Measurements from ENCODE around the gene DPP6.
"Not testable (repeated sequence)": the region's sequence is repeated elsewhere in the genome, so short reads cannot be mapped to it uniquely, and the experiment has no call there.

DPP6 gene

GRCh38 chr7:154151306-154151705 is 99.1 kb downstream of the DPP6 start:
- DNase-seq: not testable (repeated sequence)

GRCh38 chr7:154155928-154156327 is 103.7 kb downstream of the DPP6 start:
- DNase-seq: not testable (repeated sequence)

DNA sequence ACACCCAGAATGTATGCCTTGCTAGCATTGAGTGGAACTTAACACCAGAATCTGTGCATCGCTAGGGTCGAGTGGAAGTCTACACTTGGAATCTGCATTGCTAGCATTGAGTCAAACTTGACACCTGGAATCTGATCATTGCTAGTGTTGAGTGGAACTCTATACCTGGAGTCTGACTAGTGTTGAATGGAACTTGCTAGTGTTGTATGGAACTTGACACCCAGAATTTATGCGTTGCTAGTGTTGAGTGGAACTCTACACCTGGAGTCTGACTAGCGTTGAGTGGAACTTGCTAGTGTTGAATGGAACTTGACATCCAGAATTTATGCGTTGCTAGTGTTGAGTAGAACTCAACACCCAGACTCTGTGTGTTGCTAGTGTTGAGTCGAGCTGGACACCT is 110.7 kb downstream of the DPP6 start:
- DNase-seq: not testable (repeated sequence)

- DNase-seq: not testable (repeated sequence)
Measured at GRCh38 chr7:154163642-154164041, 111.4 kb downstream of the DPP6 start.

- no peak for DNase-seq
Measured at GRCh38 chr7:154167051-154167450, 114.9 kb downstream of the DPP6 start.

DNA sequence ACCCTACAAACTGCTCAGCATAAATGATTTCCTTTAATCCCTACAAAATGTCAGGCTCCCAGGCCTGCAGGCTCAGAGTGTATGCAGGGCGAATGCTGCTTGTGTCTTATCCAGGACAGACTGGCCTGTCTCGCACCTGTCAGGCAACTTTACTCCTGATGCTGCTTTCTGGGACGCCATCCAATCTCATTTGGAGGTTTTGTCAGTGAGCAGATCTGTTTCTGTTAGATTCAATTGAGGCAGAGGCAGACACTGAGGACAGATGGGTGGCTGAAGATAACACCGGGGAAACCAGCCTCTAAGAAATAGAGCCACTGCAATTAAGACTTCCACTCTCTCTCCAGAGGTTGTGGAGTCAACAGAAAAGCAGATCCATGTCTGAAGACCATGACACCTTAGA is 115.6 kb downstream of the DPP6 start:
- DNase-seq: no peak

GRCh38 chr7:154171422-154171821 is 119.2 kb downstream of the DPP6 start:
- no peak for DNase-seq

DNA sequence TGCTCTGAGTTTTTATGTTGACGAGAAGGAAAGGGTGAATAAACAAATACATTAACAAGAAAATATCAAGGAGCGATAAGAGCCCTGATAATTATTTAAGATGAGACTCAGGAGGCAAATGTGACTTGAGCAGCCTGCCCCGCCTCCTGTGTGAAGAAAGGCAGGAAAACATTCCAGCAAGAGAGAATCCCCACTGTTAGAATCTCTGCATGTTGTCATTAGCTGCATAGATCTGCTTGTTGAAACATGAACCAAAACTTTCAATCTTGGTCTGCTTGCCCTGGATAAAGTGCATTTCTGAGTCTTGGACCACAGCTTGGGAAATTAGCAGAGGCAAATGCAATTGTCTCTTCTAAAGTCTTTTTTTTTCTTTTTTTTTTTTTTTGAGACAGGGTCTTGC is 120.0 kb downstream of the DPP6 start:
- no peak for DNase-seq

GRCh38 chr7:154177584-154177983 is 125.4 kb downstream of the DPP6 start:
- DNase-seq: no peak

DNA sequence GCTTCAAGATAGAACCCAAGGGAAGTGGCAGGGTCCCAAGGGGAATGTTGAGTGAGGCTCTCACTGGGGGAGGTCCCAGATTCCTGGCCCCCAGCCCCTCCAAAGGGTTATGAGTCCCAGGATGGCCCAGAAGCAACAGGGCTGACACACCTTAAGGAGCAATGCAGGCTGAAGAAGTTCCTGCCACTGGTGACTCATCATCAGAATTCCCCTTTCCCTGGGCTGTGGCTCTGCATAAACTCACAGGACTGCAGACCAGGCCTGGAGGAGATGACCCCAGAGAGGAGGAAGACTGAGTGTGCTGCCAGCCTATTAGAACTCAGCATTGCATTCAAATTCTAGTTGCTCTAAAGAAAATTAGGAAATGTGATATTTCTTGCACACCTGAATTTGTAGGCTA is 126.7 kb downstream of the DPP6 start:
- DNase-seq: no peak

GRCh38 chr7:154183482-154183881 is 131.3 kb downstream of the DPP6 start:
- DNase-seq: no peak

- no peak for DNase-seq
Measured at GRCh38 chr7:154183946-154184345, 131.7 kb downstream of the DPP6 start.

DNA sequence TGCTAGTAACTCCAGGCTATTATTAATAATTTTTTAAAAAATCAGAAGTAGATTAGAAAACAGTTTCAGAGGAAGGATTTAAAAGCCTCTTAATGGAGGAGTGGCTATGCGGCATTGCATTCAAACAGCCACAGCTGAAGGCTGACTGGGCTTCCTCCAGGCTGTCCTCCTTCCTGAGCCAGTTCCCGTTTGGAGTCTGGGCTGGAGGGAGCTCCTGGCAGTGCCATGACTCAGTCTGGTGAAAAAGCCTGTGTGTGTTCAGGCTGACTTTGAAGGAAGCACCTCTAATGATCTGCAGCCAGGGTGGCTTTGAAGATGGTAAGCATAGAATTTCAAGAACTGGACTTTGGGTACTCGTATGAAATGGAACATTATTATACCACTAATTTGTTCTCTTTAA is 134.6 kb downstream of the DPP6 start:
- DNase-seq: no peak

GRCh38 chr7:154188330-154188729 is 136.1 kb downstream of the DPP6 start:
- DNase-seq: no peak

- DNase-seq: no peak
Measured at GRCh38 chr7:154195266-154195665, 143.1 kb downstream of the DPP6 start.

DNA sequence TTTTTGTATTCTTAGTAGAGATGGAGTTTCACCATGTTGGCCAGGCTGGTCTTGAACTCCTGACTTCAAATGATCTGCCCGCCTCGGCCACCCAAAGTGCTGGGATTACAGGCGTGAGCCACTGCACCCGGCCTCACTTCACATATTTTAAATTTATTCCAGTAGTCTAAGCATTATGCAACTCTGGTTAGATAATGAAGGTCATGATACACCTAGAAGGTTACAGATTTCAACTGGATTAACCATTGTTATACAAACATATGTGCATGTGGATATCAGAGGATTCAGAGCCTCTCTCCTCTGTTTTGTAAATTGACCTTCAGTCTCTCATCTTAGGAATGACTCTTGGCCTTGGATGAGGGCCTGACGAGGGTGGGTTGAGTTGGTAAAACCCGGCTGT is 146.3 kb downstream of the DPP6 start:
- no peak for DNase-seq

DNA sequence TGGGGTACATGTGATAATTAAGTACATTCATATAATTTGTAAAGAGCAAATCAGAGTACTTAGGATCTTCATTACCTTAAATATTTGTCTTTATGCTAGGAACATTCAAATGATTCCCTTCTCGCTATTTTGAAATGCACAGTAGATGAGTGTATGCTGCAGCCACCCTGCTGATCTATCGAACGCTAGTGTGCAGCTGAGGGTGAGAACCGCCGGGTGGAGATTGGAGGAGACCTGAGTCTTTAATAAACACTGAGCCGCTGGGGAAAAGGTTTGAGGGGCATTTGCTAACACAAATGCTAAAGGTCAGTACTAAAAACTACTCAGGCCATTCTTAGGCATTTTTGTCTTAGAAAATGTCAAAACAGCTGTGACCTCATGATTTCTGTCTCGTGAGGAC is 148.0 kb downstream of the DPP6 start:
- no peak for DNase-seq

DNA sequence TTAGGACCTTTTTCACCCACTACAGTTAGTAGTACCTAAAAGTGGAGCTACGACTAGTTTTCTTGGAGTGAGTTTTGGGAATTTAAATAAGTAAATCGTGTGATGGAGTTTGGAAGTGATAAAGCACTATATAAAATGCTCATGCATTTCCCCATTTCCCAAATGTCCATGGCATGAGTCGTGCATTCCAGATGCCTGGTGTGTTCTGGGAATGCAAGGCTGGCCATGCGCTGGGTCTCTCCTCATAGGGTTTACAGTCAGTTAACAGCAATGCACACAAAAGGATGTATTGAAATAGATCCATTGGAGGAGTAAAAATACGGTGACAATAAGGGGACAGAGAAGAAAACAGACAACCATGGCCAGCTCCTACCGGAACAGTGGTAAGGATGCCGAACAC is 149.8 kb downstream of the DPP6 start:
- no peak for DNase-seq

- DNase-seq: no peak
Measured at GRCh38 chr7:154204046-154204445, 151.8 kb downstream of the DPP6 start.

DNA sequence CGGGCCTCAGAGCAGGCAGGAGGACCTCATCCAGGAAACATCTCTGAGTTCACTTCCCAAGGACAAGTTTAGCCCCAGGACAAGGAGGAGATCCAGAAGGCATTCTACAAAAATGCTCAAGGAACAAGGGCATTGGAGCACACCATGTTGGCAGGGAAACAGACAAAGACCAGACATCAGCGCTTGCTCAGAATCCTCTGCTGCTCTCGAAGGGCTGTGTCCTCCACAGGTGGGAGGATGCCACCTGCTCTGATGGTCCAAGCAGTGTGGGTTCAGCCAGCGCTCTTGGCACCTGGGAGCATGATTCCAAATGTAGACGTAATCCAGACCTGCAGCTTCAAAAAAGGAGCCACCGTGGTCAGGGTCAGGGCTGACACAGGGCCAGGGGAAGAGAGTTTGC is 160.7 kb downstream of the DPP6 start:
- no peak for DNase-seq

DNA sequence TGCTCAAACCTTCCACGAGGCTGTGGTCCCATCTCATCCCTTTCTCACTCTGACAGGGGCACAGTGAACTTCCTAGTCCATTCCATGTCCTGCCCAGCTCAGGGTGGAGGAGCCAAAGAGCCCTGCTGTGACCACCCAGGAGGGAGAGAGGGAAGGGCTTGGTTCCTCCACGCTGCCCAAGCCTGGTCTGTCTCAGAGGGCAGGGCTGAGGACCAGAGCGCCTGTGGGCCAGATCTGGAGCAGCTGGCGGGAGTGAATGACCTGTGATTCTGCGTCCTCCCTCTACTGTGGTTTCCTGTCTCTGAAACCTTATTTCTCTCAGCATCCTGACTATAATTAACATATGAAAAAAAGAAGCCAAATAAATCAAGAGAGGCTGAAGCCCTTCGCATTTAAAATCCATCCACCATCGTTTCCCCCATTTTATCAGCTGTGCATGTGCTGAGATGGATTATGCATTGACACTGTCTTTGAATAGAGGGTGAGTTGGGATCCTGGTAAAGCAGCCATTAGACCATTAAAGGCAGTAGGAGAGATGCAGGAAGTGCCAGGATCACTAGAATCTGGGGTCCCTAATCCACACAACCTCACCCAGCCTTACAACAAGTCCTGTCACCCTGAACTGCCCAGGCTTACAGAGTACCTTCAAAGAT is 165.6 kb downstream of the DPP6 start:
- no peak for DNase-seq

GRCh38 chr7:154231732-154232131 is 179.5 kb downstream of the DPP6 start:
- DNase-seq: no peak

GRCh38 chr7:154232700-154233099 is 180.5 kb downstream of the DPP6 start:
- DNase-seq: no peak

DNA sequence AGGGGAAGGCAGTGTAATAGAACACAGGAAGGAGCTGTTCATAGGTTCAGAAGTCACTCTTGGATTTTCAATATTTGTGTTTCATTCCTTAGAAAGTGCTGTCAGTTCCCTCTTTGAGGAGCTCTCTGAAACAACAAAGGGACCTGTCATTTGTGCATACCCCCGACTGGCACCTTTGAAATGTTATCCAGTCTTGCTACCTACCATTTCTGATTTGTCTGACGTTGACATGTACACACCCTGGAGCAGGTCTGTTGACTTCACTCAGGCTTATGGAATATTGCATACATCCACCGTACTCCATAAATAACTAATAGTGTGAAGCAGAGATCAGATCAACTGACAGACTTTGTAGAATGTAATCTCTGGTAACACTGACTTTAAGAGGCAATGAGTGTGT is 189.8 kb downstream of the DPP6 start:
- DNase-seq: no peak

DNA sequence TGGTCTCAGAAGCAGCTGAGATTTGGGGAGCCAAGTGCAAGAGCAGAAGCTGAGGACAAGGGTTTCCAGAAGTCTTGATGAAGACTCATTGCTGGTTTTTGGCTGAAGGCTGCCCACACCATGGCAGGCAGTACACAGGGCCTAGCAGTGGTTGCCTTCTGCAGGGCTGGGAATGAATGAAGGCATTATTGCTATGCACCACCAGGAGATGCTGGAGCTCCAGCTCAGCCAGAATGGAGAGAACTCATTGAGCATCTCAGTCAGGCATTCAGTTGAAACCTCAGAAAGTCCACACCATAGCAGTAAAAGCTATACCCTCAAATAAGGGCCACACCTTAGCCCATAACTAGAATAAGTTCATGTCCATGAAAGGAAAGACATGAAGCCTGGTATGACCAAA is 190.5 kb downstream of the DPP6 start:
- DNase-seq: no peak

- DNase-seq: no peak
Measured at GRCh38 chr7:154252046-154252445, 199.8 kb downstream of the DPP6 start.

Measured in DMS153 (cell line).